DND-41 (cell line): Measurements from ENCODE around the gene FNDC7.

ENCODE experiments used
- EZH2 ChIP-seq: IDR thresholded peaks from 3 replicates; pipeline ENCODE4 v1.6.1; 2012; ENCODE audit warnings: borderline replicate concordance, low read depth, mild to moderate bottlenecking, moderate library complexity, low read length, inconsistent platforms; ENCODE audit not compliant: severe bottlenecking
- TF ChIP-seq, protein P1 (sequence below): IDR thresholded peaks from 2 replicates; pipeline ENCODE4 v1.5.1; 2012; ENCODE audit warnings: borderline replicate concordance, low read length, moderate library complexity, mild to moderate bottlenecking; ENCODE audit not compliant: poor library complexity, severe bottlenecking; ENCODE audit errors: extremely low read depth

DNA sequence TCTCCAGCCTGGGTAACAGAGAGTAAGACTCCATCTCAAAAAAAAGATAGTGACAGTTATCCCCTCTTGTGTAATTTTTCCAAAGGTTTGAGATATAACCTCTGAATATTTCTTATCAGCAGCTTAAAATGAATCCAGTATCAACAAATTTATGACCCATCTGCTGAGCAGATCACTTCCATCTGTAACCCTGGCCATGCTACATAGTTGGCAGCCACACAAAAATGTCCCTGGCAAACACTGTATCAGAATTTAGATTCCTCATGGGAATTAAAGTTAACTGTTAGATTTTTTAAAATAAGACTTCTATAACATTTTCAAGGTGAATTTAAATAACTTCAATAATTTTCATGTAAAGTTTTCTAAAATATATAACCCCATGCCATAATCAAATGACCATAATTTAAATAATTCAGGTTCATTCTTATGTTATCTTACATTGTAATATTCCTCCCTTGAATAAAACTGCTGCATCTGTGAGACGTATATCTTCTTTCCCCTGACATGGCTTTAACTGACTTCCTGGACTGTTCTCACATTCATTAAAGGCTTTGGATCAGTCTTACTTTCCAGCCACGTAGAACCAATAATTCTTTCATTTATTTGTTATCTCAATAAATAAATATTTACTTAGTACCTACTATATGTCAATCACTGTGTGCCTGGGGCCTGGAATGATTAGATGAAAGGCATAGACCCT lies 25.9 kb upstream of the FNDC7 start:
- TF ChIP-seq, protein P1, sequence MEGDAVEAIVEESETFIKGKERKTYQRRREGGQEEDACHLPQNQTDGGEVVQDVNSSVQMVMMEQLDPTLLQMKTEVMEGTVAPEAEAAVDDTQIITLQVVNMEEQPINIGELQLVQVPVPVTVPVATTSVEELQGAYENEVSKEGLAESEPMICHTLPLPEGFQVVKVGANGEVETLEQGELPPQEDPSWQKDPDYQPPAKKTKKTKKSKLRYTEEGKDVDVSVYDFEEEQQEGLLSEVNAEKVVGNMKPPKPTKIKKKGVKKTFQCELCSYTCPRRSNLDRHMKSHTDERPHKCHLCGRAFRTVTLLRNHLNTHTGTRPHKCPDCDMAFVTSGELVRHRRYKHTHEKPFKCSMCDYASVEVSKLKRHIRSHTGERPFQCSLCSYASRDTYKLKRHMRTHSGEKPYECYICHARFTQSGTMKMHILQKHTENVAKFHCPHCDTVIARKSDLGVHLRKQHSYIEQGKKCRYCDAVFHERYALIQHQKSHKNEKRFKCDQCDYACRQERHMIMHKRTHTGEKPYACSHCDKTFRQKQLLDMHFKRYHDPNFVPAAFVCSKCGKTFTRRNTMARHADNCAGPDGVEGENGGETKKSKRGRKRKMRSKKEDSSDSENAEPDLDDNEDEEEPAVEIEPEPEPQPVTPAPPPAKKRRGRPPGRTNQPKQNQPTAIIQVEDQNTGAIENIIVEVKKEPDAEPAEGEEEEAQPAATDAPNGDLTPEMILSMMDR, result no peak
- TF ChIP-seq EZH2, result no peak
